ENCODE measurements around the gene TNS1. TPM values are rescaled to one million over a fixed set of nuclear protein-coding genes. Genes with fewer than 3 reads are reported as not detected.

The TNS1 gene
- total RNA-seq, 1 donor = 116 TPM

DNA sequence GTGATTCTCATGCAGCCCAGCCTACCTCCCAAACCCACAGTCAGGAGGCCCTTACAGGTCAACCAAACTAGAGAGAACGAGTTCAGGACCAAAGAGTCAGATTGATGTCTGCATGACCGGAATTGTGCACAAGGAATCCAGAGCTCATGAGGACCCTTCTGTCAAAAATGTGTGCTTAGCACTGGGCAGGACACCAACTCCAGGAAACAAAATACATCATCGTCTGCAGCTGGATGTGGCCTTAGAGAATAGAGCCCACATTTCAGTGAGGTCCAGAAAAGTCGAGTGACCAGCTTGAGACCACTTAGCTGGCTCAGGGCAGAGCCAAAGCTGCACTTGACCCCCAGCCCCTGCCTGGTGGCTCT is 3.2 kb downstream of the TNS1 start:
- H3K4me3 ChIP-seq (ENCODE audit: low read depth, low read length) = peak overlapping the region; percentile 85
- no peak for DNase-seq (ENCODE audit: low read depth)
- TF ChIP-seq, protein P1, sequence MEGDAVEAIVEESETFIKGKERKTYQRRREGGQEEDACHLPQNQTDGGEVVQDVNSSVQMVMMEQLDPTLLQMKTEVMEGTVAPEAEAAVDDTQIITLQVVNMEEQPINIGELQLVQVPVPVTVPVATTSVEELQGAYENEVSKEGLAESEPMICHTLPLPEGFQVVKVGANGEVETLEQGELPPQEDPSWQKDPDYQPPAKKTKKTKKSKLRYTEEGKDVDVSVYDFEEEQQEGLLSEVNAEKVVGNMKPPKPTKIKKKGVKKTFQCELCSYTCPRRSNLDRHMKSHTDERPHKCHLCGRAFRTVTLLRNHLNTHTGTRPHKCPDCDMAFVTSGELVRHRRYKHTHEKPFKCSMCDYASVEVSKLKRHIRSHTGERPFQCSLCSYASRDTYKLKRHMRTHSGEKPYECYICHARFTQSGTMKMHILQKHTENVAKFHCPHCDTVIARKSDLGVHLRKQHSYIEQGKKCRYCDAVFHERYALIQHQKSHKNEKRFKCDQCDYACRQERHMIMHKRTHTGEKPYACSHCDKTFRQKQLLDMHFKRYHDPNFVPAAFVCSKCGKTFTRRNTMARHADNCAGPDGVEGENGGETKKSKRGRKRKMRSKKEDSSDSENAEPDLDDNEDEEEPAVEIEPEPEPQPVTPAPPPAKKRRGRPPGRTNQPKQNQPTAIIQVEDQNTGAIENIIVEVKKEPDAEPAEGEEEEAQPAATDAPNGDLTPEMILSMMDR (IDR thresholded peaks at IDR 0.05; ENCODE audit: insufficient read depth, low read length) = no peak

DNA sequence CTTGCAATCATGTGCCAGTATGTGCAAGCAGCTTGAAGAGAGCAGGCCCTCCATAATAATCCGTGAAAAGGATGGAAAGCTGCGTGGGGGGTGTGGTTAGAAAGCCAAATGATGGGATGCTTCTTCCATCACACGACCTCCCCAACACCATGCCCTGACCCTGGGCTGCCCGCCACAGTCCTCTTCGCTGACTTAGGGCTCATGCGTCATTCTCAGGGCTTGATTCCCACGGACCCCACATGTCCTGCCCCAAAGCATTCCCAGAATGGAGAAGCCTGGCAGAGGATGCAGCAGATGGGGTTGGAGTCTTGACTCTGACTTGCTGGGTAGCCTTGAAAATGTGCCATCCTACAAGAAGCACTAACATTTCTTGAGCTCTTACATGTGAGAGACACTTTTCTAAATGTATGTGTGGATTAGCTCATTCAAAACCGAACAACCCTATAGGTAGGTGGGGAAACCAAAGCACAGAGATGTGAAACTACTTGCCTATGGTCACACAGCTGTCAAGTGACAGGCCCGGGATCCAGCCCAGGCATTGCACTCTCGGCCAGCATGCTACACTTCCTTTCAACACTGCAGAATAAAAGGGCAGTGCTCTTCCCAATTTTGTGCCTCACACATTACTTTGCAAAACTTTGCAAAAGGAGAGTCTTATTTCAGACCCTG is 3.7 kb downstream of the TNS1 start:
- DNase-seq (ENCODE audit: low read depth) = no peak
- peak overlapping the region; percentile 85 for H3K4me3 ChIP-seq (ENCODE audit: low read depth, low read length)
- TF ChIP-seq, protein P1 (IDR thresholded peaks at IDR 0.05; ENCODE audit: insufficient read depth, low read length) = no peak

DNA sequence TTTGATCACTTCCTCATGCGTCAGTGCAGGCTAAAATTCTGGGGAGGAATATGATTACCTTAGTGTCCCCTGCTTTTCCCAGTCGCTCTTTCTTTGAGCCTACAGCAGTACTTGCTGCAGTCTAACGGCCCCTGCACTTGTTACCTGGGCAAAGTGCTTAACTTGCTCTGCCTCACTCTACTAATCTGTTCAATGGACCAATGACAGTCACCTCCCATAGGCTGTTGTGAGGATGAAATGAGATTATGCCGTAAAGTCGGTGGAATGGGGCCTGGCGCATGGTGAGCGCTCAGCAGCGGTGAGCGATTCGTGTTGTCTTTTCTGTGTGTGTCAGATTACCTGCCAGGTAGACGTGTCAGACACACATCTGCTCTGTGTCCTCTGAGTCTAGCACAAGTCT is 5.3 kb downstream of the TNS1 start:
- DNase-seq (ENCODE audit: low read depth) = no peak
- TF ChIP-seq, protein P1 (IDR thresholded peaks at IDR 0.05; ENCODE audit: insufficient read depth, low read length) = no peak
- H3K4me3 ChIP-seq (ENCODE audit: low read depth, low read length) = peak overlapping the region; percentile 28

DNA sequence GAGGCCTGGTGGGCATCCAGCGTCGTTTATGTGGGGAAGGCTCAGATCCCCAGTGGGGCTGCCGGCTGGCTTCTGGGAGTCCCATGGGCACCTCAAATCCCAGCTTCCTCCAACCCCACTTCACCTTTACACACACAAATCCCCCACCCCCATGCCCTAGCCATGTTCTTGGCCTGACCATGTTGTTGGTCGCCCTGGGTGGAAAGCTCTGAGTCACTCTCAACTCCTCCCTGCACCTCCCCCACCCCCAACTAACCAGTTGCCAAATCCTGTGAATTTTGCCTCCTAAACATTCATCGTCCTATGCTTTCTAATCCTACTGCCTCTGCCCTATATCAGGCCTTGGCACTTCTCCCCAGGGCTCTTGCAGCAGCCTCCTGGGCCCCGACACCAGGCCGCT is 6.4 kb downstream of the TNS1 start:
- peak; percentile 93 for DNase-seq (ENCODE audit: low read depth)
- H3K4me3 ChIP-seq (ENCODE audit: low read depth, low read length) = peak overlapping the region; percentile 44
- TF ChIP-seq, protein P1 (IDR thresholded peaks at IDR 0.05; ENCODE audit: insufficient read depth, low read length) = no peak

DNA sequence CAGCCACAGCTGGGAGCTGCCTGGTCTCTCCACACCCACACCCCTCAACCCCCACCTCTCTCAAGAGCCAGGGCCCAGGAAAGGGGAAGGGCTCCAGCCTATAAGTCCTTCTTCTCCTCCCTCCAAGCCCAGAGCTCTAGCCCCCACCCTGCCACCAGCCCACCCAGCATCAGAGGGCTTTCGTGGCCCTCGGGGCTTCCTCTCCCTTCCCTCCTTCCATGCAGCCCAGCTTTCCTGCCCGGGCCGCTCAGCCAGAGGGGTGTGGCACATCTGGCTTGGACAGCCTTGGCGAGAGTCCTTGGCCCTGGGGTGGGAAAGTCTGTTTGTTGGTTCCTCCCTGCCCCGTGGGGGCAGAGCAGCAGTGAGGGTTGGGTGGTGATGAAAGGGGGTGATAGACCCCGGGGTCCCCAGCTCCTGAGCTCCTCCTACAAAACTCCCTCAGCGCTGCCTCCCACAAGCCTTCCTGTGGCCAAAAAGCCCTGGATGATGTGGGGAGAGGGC is 7.0 kb downstream of the TNS1 start:
- TF ChIP-seq, protein P1 (IDR thresholded peaks at IDR 0.05; ENCODE audit: insufficient read depth, low read length) = no peak
- DNase-seq (ENCODE audit: low read depth) = peak; percentile 82
- peak overlapping the region; percentile 36 for H3K4me3 ChIP-seq (ENCODE audit: low read depth, low read length)

DNA sequence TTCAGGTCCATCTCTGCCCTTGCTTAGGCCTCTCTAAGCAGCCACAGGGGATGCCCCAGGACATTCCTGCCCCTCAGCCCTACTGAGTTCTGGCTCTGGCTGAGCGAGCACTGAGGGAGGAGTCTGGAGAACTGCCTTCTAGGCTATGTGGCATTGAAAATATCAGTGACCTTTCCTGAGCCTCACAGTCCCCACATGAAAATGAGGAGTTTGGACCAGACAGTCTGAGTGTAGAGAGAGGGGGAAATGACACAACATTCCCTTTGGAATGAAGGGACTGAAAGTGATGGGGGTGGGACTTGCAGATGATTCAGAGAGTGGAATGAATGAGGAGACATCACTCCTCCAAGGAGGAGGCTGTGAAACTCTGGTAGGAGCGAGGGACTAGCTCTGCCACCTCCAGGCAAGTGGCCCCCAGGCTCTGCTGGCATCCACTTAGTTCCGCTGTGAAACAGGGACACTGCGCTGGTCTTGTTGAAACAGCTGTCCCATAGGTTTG is 8.0 kb downstream of the TNS1 start:
- peak; percentile 77 for DNase-seq (ENCODE audit: low read depth)
- TF ChIP-seq, protein P1 (IDR thresholded peaks at IDR 0.05; ENCODE audit: insufficient read depth, low read length) = no peak
- H3K4me3 ChIP-seq (ENCODE audit: low read depth, low read length) = no peak overlapping the region

Data from fibroblast of the aortic adventitia (primary cell).